ENCODE measurements around the gene RICTOR. TPM values are rescaled to one million over a fixed set of nuclear protein-coding genes. Genes with fewer than 3 reads are reported as not detected.

The RICTOR gene
- total RNA-seq, 1 donor from 2014 or later: 41.3 TPM

DNA sequence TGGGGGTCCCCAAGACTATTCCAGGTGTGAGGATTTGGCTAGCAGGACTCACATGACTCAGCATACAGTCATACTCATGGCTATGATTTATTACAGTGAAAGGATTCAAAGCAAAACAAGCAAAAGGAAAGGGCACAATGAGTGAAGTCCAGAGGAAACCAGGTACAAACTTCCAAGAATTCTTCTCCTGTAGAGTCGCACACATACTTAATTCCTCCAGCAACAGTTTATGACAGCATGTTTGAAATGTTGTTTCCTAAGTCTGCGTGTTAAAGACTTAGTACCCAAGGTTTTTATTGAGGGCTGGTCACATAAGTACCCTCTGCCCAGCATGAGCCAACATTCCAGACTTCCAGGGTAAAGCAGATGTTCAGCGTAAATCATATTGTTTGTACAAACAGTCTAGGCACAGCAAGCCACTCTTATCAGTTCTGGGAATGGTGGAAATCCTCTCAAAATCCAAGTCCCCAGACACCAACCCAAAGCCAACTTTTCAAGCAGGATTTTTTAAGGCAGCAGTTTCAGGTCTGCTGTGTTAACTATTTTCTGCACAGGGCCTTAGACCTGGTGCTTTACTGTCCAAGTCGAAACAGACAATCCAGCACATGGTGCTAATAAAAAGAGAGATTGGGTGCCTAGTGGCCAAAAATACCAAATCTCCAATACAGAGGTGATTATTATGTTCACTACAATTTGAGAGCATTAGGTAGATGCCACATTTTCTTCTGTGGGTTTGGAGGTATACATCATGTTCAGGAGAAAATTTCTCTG, 18.6 kb upstream of the RICTOR start:
- Histone ChIP-seq H3K9ac (no peak overlapping the region), H3K4me2 (no peak overlapping the region), H3K9me3 (ENCODE audit: low read depth) (no peaks in the 10 kb centered on the region), H3K79me2 (ENCODE audit: low read depth) (no peaks in the 10 kb centered on the region), H3K4me1 (no peaks in the 10 kb centered on the region), H3K27ac (no peak overlapping the region), H3F3A (ENCODE audit: low read depth) (no peaks in the 10 kb centered on the region), H4K20me1 (ENCODE audit: low read depth) (no peaks in the 10 kb centered on the region), H3K36me3 (no peaks in the 10 kb centered on the region), H3K27me3 (no peaks in the 10 kb centered on the region), H2AFZ (replicated peaks) (no peak overlapping the region), H3K4me3 (no peak overlapping the region)
- TF ChIP-seq, protein P1, sequence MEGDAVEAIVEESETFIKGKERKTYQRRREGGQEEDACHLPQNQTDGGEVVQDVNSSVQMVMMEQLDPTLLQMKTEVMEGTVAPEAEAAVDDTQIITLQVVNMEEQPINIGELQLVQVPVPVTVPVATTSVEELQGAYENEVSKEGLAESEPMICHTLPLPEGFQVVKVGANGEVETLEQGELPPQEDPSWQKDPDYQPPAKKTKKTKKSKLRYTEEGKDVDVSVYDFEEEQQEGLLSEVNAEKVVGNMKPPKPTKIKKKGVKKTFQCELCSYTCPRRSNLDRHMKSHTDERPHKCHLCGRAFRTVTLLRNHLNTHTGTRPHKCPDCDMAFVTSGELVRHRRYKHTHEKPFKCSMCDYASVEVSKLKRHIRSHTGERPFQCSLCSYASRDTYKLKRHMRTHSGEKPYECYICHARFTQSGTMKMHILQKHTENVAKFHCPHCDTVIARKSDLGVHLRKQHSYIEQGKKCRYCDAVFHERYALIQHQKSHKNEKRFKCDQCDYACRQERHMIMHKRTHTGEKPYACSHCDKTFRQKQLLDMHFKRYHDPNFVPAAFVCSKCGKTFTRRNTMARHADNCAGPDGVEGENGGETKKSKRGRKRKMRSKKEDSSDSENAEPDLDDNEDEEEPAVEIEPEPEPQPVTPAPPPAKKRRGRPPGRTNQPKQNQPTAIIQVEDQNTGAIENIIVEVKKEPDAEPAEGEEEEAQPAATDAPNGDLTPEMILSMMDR (IDR thresholded peaks at IDR 0.05): no peak
- TF ChIP-seq EZH2phosphoT487 (IDR thresholded peaks at IDR 0.05): no peak
- TF ChIP-seq EZH2 (IDR thresholded peaks at IDR 0.05): no peak
- H3K4me1 Mint-ChIP-seq: peaks cover 3% of the 10 kb centered on the region
- H3K4me3 Mint-ChIP-seq: no peak overlapping the region
- H3K9me3 Mint-ChIP-seq: peaks cover 3% of the 10 kb centered on the region
- no peak for DNase-seq (ENCODE audit: low spot score)
- H3K36me3 Mint-ChIP-seq: no peaks in the 10 kb centered on the region
- H3K27ac Mint-ChIP-seq: no peak overlapping the region
- no peaks in the 10 kb centered on the region for H3K27me3 Mint-ChIP-seq (ENCODE audit: insufficient read depth, low read depth)

DNA sequence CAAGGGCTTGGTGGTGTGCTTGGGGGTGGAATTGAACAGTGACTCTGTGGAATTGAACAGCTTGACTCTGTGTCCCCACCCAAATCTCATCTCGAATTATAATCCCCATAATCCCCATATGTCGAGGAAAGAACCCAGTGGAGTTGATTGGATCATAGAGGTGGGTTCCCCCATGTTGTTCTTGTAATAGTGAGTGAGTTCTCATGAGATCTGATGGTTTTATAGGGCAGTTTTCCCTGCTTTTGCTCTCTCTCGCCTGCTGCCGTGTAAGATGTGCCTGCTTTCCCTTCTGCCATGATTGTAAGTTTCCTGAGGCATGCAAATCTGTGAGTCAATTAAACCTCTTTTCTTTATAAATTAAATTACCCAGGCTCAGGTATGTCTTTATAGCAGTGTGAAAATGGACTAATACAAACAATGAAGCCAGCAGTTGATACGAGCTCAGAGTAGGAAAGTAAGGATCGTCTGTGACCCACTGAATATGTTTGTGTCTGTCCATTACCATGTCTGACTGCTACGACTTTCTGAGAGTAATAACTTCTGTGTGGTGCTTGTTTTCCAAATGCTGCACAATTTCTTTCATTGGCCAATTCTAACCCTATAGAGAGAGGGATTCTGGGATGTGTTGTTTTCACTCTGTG, 17.9 kb upstream of the RICTOR start:
- no peaks in the 10 kb centered on the region for H3F3A ChIP-seq (ENCODE audit: low read depth)
- H3K4me3 ChIP-seq: no peak overlapping the region
- Mint-ChIP-seq H3K27ac (no peak overlapping the region), H3K9me3 (peaks cover 3% of the 10 kb centered on the region), H3K36me3 (no peaks in the 10 kb centered on the region), H3K4me3 (no peak overlapping the region), H3K4me1 (peaks cover 3% of the 10 kb centered on the region), H3K27me3 (ENCODE audit: insufficient read depth, low read depth) (no peaks in the 10 kb centered on the region)
- TF ChIP-seq EZH2phosphoT487 (IDR thresholded peaks at IDR 0.05): no peak
- TF ChIP-seq, protein P1 (IDR thresholded peaks at IDR 0.05): no peak
- no peak for TF ChIP-seq EZH2 (IDR thresholded peaks at IDR 0.05)
- H3K4me1 ChIP-seq: no peaks in the 10 kb centered on the region
- no peak overlapping the region for H3K27ac ChIP-seq
- DNase-seq (ENCODE audit: low spot score): no peak
- no peaks in the 10 kb centered on the region for H3K27me3 ChIP-seq
- no peaks in the 10 kb centered on the region for H3K79me2 ChIP-seq (ENCODE audit: low read depth)
- H4K20me1 ChIP-seq (ENCODE audit: low read depth): no peaks in the 10 kb centered on the region
- H3K9ac ChIP-seq: no peak overlapping the region
- no peaks in the 10 kb centered on the region for H3K36me3 ChIP-seq
- H2AFZ ChIP-seq (replicated peaks): no peak overlapping the region
- no peak overlapping the region for H3K4me2 ChIP-seq
- H3K9me3 ChIP-seq (ENCODE audit: low read depth): no peaks in the 10 kb centered on the region

DNA sequence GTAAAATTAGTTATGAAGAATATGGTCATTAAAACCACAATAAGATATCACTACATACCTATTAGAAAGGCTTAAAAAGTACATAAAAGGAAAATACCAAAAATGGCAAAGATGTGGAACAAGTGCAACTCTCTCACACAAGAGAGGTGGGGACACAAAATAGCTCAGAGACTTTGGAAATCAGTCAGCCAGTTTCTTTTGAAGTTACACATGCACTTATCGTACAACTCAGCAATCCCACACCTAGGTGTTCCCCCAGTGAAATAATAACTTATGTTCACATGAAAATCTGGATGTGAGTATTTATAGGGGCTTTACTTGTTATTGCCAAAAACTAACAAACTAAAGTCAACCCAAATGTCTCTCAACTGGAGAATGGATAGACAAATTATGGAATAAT, 9.8 kb upstream of the RICTOR start:
- H3K4me1 Mint-ChIP-seq: no peaks in the 10 kb centered on the region
- Histone ChIP-seq H3K4me3 (no peak overlapping the region), H3K4me1 (no peaks in the 10 kb centered on the region), H3K9me3 (ENCODE audit: low read depth) (no peaks in the 10 kb centered on the region), H3K36me3 (no peaks in the 10 kb centered on the region), H3F3A (ENCODE audit: low read depth) (no peaks in the 10 kb centered on the region), H3K79me2 (ENCODE audit: low read depth) (no peaks in the 10 kb centered on the region), H3K27ac (no peak overlapping the region), H2AFZ (replicated peaks) (no peak overlapping the region), H3K9ac (no peak overlapping the region), H3K4me2 (no peak overlapping the region), H3K27me3 (no peaks in the 10 kb centered on the region), H4K20me1 (ENCODE audit: low read depth) (no peaks in the 10 kb centered on the region)
- no peak for DNase-seq (ENCODE audit: low spot score)
- no peak overlapping the region for H3K4me3 Mint-ChIP-seq
- TF ChIP-seq EZH2 (IDR thresholded peaks at IDR 0.05): no peak
- H3K27ac Mint-ChIP-seq: no peak overlapping the region
- H3K9me3 Mint-ChIP-seq: no peaks in the 10 kb centered on the region
- H3K36me3 Mint-ChIP-seq: no peaks in the 10 kb centered on the region
- peaks cover 4% of the 10 kb centered on the region for H3K27me3 Mint-ChIP-seq (ENCODE audit: insufficient read depth, low read depth)

DNA sequence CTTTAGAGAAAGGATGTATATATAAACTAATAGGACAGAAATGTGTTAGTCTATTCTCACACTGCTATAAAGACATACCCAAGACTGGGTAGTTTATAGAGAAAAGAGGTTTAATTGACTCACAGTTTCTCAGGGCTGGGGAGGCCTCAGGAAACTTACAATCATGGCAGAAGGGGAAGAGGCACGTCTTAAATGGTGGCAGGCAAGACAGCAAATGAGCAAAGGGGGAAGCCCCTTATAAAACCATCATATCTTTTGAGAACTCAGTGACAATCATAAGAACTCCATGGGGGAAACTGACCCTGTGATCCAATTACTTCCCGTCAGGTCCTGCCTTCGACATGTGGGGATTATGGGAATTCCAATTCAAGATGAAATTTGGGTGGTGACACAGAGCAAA, 8.8 kb upstream of the RICTOR start:
- Histone ChIP-seq H3K9ac (no peak overlapping the region), H2AFZ (replicated peaks) (no peak overlapping the region), H4K20me1 (ENCODE audit: low read depth) (no peaks in the 10 kb centered on the region), H3K27ac (no peak overlapping the region), H3K4me3 (no peak overlapping the region), H3K9me3 (ENCODE audit: low read depth) (no peaks in the 10 kb centered on the region), H3K27me3 (no peaks in the 10 kb centered on the region), H3K36me3 (no peaks in the 10 kb centered on the region), H3K79me2 (ENCODE audit: low read depth) (no peaks in the 10 kb centered on the region), H3K4me1 (no peaks in the 10 kb centered on the region), H3F3A (ENCODE audit: low read depth) (no peaks in the 10 kb centered on the region), H3K4me2 (no peak overlapping the region)
- no peak for TF ChIP-seq EZH2phosphoT487 (IDR thresholded peaks at IDR 0.05)
- TF ChIP-seq EZH2 (IDR thresholded peaks at IDR 0.05): no peak
- TF ChIP-seq, protein P1 (IDR thresholded peaks at IDR 0.05): no peak
- DNase-seq (ENCODE audit: low spot score): no peak
- H3K36me3 Mint-ChIP-seq: no peaks in the 10 kb centered on the region
- no peak overlapping the region for H3K27ac Mint-ChIP-seq
- no peaks in the 10 kb centered on the region for H3K9me3 Mint-ChIP-seq
- H3K4me3 Mint-ChIP-seq: no peak overlapping the region
- no peaks in the 10 kb centered on the region for H3K4me1 Mint-ChIP-seq
- H3K27me3 Mint-ChIP-seq (ENCODE audit: insufficient read depth, low read depth): peaks cover 4% of the 10 kb centered on the region

Measured in neural progenitor cell (in vitro differentiated cells).